Kidney (tissue), 2 donors: ENCODE results near the gene DRGX. TPM values are rescaled to one million over a fixed set of nuclear protein-coding genes. Genes with fewer than 3 reads are reported as not detected.

Experiments
- polyA plus RNA-seq: library from polyadenylated mRNA; stranded (reverse); fragments of 350-450 nt; fragmentation: Illumina TruSeq; extraction: RNeasy Lipid Tissue Mini Kit (QIAGEN cat#74804); gene quantifications from one replicate; pipeline ENCODE4 v1.2.3, GENCODE V29; 2014; ENCODE audit warnings: low read depth, low replicate concordance; ENCODE audit not compliant: insufficient read depth
- total RNA-seq: library from RNA; stranded (reverse); fragmentation: NEBNext Ultra II Directional; extraction: Animal tissue kit (Norgen Biotek cat#: 25700); gene quantifications from one replicate; pipeline ENCODE4 v1.2.1, GENCODE V29; 2021
- donor health status: DM: yes; HTN: yes; CAD: no.

DRGX gene
- total and polyA plus RNA-seq, 2 donors from 2014 or later: not detected

Other genes with a start within 250 kb of the DRGX start
- 16.8 TPM for gene TMEM273, start 207.7 kb downstream of the DRGX start, total RNA-seq
- 3.2 TPM for gene TMEM273, start 207.7 kb downstream of the DRGX start, polyA plus RNA-seq
- gene C10orf71, start 96.9 kb downstream of the DRGX start, total RNA-seq: not detected
- 0.28 TPM for gene C10orf71, start 96.9 kb downstream of the DRGX start, polyA plus RNA-seq
- 33.2 TPM for gene ERCC6, start 143.0 kb upstream of the DRGX start, total RNA-seq
- gene ERCC6, start 143.0 kb upstream of the DRGX start, polyA plus RNA-seq: 5.0 TPM
- not detected for gene SLC18A3, start 214.2 kb upstream of the DRGX start, total RNA-seq
- gene SLC18A3, start 214.2 kb upstream of the DRGX start, polyA plus RNA-seq: not detected
- gene CHAT, start 217.9 kb upstream of the DRGX start, total RNA-seq: not detected
- not detected for gene CHAT, start 217.9 kb upstream of the DRGX start, polyA plus RNA-seq